Tibial artery (tissue), 4 donors: Measurements from ENCODE around the gene POLR2C.
A peak's percentile ranks its signal among the peaks of the same experiment; 100 is the strongest.

Source experiments
- DNase-seq, 2 donors: peaks; one replicate each; pipeline ENCODE4 v3.0.0-alpha.2; 2019
- H3K27ac ChIP-seq, 2 donors: fragments of 200-600 bp; sonication (generic) in 1 of 2; 1 replicate in 1 of 2; 2 replicates in 1 of 2; pipeline ENCODE4 v1.5.1; 2018 to 2019; ENCODE audit warnings: mild to moderate bottlenecking in 1 of 2
- H3K27me3 ChIP-seq, 2 donors: fragments of 200-600 bp; sonication (generic) in 1 of 2; one replicate each; pipeline versions ENCODE4 v1.5.1 to v1.6.0; 2016 to 2019
- H3K36me3 ChIP-seq, 3 donors: fragments of 200-600 bp; sonication (generic) in 2 of 3; one replicate each; pipeline ENCODE4 v1.5.1; 2016 to 2019; ENCODE audit warnings: mild to moderate bottlenecking in 2 of 3
- H3K4me1 ChIP-seq, 4 donors: fragments of 200-600 bp; sonication (generic) in 2 of 4; 1 replicate in 3 of 4; 2 replicates in 1 of 4; pipeline ENCODE4 v1.5.1; 2016 to 2019
- H3K4me3 ChIP-seq, 2 donors: fragments of 200-600 bp; sonication (generic) in 1 of 2; 1 replicate in 1 of 2; 2 replicates in 1 of 2; pipeline ENCODE4 v1.5.1; 2018 to 2019; ENCODE audit warnings: mild to moderate bottlenecking in 2 of 2
- H3K9me3 ChIP-seq, 3 donors: fragments of 200-600 bp; sonication (generic) in 1 of 3; one replicate each; pipeline ENCODE4 v1.5.1; 2016 to 2019
- intact Hi-C: fragments of 100-400 bp; cut with DNase I; formaldehyde crosslinking; loops from one replicate; pipeline ENCODE4 v1.15.0; 2023; ENCODE audit warnings: low total_unique reads
- TF ChIP-seq, protein P1 (sequence below), 2 experiments: fragments of 200-600 bp in 1 of 2; fragments of 450-650 bp in 1 of 2; IDR thresholded peaks; one replicate each; pipeline ENCODE4 v1.5.1; 2017 to 2019; ENCODE audit warnings: antibody characterized with exemption in 2 of 2, mild to moderate bottlenecking in 1 of 2, moderate library complexity in 1 of 2

Gene POLR2C

DNA sequence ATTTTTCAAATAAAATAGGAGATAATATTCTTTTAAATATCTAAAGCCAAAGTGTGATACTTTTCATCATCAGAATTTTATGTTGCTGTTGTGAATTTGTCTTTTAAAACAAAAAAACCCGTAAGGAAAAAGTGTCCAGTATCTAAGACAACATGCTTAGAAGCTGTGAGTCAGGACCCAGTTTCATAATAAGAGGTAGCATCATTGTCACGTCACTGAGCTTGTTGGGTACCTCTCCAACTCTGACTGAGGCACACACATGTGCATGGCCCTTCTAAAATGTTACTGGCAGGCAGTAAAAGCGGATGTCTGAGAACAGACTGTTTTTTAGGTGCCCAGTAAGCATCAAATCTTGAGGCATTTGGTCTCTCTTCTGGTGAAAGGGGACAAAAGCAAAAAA lies 17.8 kb upstream of the POLR2C start:
- Histone ChIP-seq H3K4me1 (peaks cover 0 to 27% (median 14%) of the 10 kb centered on the region in 4 donors), H3K4me3 (no peak overlapping the region), H3K36me3 (peaks cover 6 to 12% (median 7%) of the 10 kb centered on the region in 3 donors), H3K27me3 (no peaks in the 10 kb centered on the region), H3K27ac (no peak overlapping the region), H3K9me3 (no peaks in the 10 kb centered on the region)
- TF ChIP-seq, protein P1, sequence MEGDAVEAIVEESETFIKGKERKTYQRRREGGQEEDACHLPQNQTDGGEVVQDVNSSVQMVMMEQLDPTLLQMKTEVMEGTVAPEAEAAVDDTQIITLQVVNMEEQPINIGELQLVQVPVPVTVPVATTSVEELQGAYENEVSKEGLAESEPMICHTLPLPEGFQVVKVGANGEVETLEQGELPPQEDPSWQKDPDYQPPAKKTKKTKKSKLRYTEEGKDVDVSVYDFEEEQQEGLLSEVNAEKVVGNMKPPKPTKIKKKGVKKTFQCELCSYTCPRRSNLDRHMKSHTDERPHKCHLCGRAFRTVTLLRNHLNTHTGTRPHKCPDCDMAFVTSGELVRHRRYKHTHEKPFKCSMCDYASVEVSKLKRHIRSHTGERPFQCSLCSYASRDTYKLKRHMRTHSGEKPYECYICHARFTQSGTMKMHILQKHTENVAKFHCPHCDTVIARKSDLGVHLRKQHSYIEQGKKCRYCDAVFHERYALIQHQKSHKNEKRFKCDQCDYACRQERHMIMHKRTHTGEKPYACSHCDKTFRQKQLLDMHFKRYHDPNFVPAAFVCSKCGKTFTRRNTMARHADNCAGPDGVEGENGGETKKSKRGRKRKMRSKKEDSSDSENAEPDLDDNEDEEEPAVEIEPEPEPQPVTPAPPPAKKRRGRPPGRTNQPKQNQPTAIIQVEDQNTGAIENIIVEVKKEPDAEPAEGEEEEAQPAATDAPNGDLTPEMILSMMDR (IDR thresholded peaks at IDR 0.05): no peak
- no peak for DNase-seq
- intact Hi-C loops: no loop called here

DNA sequence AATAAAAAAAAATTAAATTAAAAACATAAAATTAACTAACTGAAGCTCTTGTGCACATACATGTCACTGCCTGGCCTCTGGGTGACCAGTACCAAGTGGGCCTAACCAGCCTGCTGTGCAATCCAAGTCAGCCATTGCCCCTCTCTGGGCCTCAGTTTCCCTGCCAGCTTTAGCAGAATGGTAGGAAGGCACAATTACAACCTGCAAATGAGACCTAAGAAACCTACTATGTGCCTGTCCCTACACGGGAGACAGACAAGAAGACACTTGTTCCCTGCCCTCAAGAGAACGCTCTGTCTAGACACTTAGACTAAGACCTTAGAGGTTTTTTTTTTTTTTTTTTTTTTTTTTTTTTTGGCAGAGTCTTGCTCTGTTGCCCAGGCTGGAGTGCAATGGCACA lies 17.0 kb upstream of the POLR2C start:
- H3K9me3 ChIP-seq: no peaks in the 10 kb centered on the region
- no peak overlapping the region for H3K4me3 ChIP-seq
- no peaks in the 10 kb centered on the region for H3K27me3 ChIP-seq
- TF ChIP-seq, protein P1 (IDR thresholded peaks at IDR 0.05): no peak
- H3K27ac ChIP-seq: no peak overlapping the region
- peaks cover 0 to 27% (median 14%) of the 10 kb centered on the region in 4 donors for H3K4me1 ChIP-seq
- intact Hi-C loops: no loop called here
- no peak for DNase-seq
- H3K36me3 ChIP-seq: peaks cover 0 to 4% (median 0%) of the 10 kb centered on the region in 3 donors

DNA sequence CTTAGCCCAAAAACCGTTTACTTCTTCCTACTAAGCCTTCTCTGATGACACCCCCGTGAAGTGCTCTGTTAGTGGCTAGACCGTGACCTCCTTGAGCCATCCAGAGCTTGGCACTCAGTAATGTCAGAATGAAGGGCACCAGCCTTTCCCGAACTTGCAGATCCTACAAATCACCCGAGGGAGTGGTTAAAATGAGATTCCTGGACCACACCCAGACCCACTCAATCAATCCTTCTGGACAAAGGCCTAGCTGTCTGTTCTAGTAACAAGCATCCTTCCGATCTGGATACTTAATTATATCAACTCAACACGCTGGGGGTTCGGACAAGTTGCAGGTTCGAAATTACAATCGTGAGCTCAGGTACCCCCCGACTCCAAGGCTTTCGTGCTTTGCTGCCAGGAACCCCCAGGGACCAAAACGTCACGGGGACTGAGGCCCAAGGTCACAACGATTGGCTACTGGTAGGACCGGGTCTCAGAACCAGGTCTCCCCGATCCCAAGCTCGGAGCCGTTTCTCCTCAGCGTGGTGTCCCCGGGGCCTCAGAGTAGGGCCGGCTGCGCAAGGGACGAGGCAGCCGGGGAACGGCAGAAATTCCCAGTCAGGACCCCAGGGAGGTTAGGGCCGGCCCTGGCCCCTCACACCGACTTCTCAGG lies 15.8 kb upstream of the POLR2C start:
- Histone ChIP-seq H3K27ac (peak overlapping the region; percentile 87 to 93), H3K4me3 (peak overlapping the region; percentile 90 to 98), H3K4me1 (peaks cover 0 to 27% (median 14%) of the 10 kb centered on the region in 4 donors), H3K9me3 (no peaks in the 10 kb centered on the region), H3K27me3 (no peaks in the 10 kb centered on the region), H3K36me3 (peaks cover 0 to 11% (median 5%) of the 10 kb centered on the region in 3 donors)
- TF ChIP-seq, protein P1 (IDR thresholded peaks at IDR 0.05): no peak
- intact Hi-C loops: no loop called here
- DNase-seq: peak in 1 of 2 donors; percentile 37

DNA sequence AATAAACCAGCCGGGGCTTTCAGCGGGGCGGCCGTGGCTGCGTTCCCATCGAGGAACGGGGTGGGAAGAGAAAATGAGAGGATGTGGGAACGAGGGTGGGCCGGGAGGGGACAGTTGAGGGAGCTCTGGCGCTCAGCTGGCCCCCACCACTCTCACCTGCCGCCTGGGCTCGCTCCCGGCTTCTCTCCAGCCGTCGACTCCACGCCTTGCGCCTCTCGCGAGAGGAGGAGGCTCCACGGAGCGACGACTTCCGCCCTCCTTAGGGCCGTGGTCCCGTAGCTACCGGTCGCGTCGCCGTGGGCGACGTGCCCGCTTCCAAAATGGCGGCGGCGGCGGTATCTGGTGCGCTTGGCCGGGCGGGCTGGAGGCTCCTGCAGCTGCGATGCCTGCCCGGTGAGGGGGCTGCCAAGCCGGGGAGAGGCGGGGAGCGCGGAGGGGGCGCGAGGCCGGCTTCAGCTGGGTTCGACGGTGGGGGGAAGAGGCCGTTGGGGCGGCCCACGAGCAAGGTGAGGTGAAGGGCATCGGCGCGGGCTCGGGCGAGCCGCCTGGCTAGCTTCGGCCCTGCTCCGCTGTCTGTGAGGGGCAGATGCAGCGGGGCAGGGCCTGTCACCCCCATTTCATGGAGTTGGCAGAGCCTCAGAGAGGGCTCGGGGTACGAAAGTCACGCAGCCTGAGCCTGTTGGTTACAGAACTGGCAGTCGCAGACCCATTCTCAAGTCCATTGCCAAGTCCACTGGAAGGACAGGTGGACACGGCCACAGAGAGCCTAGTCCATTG lies 15.1 kb upstream of the POLR2C start, which contains the start of the genes CIAPIN1 and COQ9:
CIAPIN1 (minus strand) TSS at position 200 of the 777 bp plus-strand sequence. CDS start 6,457 bp downstream, outside the sequence.
COQ9 (plus strand) TSS at position 294 of the 777 bp plus-strand sequence; CDS start at position 321, 27 bp downstream.
- H3K4me3 ChIP-seq: peak within 1 kb of the TSS; percentile 90 to 98
- no peaks in the 10 kb centered on the region for H3K9me3 ChIP-seq
- no peaks in the 10 kb centered on the region for H3K27me3 ChIP-seq
- peaks cover 0 to 27% (median 14%) of the 10 kb centered on the region in 4 donors for H3K4me1 ChIP-seq
- TF ChIP-seq, protein P1 (IDR thresholded peaks at IDR 0.05): no peak
- peak; percentile 93 to 96 for DNase-seq
- peak within 1 kb of the TSS; percentile 87 to 93 for H3K27ac ChIP-seq
- peaks cover 6 to 18% (median 7%) of the 10 kb centered on the region in 3 donors for H3K36me3 ChIP-seq
- intact Hi-C loops: no loop called here

DNA sequence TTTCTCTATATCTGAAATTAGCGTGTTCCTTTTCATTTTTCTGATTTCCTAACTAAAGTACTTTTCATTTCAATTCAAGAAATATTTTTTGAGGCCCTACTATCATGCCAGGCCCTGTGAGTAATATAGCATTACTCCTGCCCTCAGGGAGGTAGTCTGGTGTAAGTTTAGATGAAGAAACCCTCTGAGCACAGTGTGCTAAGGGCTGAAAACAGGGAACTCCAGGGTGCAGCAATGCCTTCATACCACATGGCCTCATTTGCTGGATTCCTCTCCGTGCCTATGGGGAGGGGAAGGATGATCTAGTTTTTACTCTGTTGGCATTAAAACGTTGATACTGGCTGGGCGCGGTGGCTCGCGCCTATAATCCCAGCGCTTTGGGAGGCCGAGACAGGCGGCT lies 10.5 kb upstream of the POLR2C start:
- TF ChIP-seq, protein P1 (IDR thresholded peaks at IDR 0.05): no peak
- Histone ChIP-seq H3K27me3 (no peaks in the 10 kb centered on the region), H3K4me1 (peaks cover 0 to 9% (median 7%) of the 10 kb centered on the region in 4 donors), H3K9me3 (no peaks in the 10 kb centered on the region), H3K36me3 (peaks cover 28 to 64% (median 46%) of the 10 kb centered on the region in 3 donors), H3K4me3 (no peak overlapping the region), H3K27ac (no peak overlapping the region)
- intact Hi-C loops: no loop called here
- no peak for DNase-seq
